Measurements from ENCODE around the gene BTF3L4. TPM values are rescaled to one million over a fixed set of nuclear protein-coding genes. Genes with fewer than 3 reads are reported as not detected.

BTF3L4 gene
- total RNA-seq, 1 experiment from 2014 or later: 65.6 TPM

DNA sequence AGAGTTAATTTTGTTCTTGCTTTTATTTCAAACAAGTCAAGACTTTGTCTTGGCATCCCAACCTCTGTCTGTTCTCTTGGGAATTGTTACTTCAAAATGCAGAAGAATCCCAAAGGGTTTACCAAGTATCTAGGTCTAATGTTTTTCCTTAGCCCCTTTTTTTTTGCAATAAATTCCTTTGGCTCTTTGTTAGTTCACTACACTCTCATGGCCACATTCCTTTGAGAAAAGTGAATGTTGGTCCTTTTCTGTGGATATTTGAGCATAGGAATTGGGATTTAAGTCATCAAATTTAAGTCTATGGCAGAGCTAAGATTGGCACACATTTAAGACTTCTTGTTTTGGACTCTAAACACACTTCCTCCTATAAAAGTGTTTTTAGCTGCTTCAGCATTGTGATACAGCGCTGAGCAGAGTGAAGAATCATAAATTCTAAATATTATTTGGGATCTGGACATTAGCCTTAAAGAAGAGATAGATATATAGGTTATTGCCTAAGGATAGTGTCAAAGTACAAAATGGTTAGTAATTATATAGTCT lies 1.9 kb downstream of the BTF3L4 start:
- H3K4me3 ChIP-seq (ENCODE audit: low read depth in 2 of 2, low read length in 2 of 2): peak overlapping the region; percentile 100
- intact Hi-C loops (cut with micrococcal nuclease; ENCODE audit: unreplicated experiment) (no loop called here), in situ Hi-C loops (cut with HindIII; ENCODE audit: low pct_unique_long_range_greater_than_20kb, low sequenced_read_pairs) (no loop called here)
- CTCF ChIA-PET: no interaction called here
- peaks cover 25% of the 10 kb centered on the region for H3K4me1 ChIP-seq (ENCODE audit: control insufficient read depth, insufficient read depth, low read length)
- DNase-seq (ENCODE audit: low read depth, low spot score): no peak
- H3K9me3 ChIP-seq (ENCODE audit: control insufficient read depth, insufficient read depth, low read depth, low read length): no peaks in the 10 kb centered on the region
- BruUV-seq (replicated peaks): no TSS peak
- TF ChIP-seq TCF7L2 (IDR thresholded peaks at IDR 0.05; ENCODE audit: low read depth, low read length) (no peak), POLR2AphosphoS5 (IDR thresholded peaks at IDR 0.05; ENCODE audit: low read depth, low read length) (no peak)
- TF ChIP-seq, protein P1, sequence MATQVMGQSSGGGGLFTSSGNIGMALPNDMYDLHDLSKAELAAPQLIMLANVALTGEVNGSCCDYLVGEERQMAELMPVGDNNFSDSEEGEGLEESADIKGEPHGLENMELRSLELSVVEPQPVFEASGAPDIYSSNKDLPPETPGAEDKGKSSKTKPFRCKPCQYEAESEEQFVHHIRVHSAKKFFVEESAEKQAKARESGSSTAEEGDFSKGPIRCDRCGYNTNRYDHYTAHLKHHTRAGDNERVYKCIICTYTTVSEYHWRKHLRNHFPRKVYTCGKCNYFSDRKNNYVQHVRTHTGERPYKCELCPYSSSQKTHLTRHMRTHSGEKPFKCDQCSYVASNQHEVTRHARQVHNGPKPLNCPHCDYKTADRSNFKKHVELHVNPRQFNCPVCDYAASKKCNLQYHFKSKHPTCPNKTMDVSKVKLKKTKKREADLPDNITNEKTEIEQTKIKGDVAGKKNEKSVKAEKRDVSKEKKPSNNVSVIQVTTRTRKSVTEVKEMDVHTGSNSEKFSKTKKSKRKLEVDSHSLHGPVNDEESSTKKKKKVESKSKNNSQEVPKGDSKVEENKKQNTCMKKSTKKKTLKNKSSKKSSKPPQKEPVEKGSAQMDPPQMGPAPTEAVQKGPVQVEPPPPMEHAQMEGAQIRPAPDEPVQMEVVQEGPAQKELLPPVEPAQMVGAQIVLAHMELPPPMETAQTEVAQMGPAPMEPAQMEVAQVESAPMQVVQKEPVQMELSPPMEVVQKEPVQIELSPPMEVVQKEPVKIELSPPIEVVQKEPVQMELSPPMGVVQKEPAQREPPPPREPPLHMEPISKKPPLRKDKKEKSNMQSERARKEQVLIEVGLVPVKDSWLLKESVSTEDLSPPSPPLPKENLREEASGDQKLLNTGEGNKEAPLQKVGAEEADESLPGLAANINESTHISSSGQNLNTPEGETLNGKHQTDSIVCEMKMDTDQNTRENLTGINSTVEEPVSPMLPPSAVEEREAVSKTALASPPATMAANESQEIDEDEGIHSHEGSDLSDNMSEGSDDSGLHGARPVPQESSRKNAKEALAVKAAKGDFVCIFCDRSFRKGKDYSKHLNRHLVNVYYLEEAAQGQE (IDR thresholded peaks at IDR 0.05; ENCODE audit: insufficient read depth in 1 of 2, low read depth in 2 of 2, low read length in 1 of 2): no peak
- no peaks in the 10 kb centered on the region for H3K27me3 ChIP-seq (ENCODE audit: control insufficient read depth, insufficient read depth, low read length)
- ATAC-seq: no peak
- peak overlapping the region; percentile 98 for H3K27ac ChIP-seq (ENCODE audit: low read length)
- H3K36me3 ChIP-seq (ENCODE audit: control insufficient read depth, insufficient read depth, low read length): peaks cover 34% of the 10 kb centered on the region
- POLR2A ChIA-PET: no interaction called here

DNA sequence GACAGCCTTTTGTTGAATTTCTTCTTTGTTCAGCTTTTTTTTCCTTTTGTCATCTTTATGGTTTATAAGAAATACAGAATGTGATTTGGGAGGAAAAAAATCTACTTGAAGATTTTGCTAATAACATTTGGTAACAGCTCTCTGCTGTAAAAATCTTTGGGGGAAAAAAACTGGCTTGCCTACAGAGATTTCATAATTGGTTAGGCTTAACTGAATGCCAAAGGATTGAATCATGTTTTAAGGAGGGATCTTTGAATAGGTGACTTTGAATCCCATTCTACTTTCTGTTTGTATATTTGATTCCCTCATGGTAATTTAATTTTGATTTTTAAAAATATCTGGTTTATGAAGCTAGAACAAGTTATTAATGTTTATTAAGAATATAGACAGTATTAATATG lies 3.2 kb downstream of the BTF3L4 start:
- POLR2A ChIA-PET: interaction anchor here (0.5 kb wide), 1 partner anchor 14 kb away, joined by 6 read pairs; no protein-coding TSS in a partner anchor
- in situ Hi-C loops (cut with HindIII; ENCODE audit: low pct_unique_long_range_greater_than_20kb, low sequenced_read_pairs): no loop called here
- intact Hi-C loops (cut with micrococcal nuclease; ENCODE audit: unreplicated experiment): no loop called here
- Histone ChIP-seq H3K36me3 (ENCODE audit: control insufficient read depth, insufficient read depth, low read length) (peaks cover 39% of the 10 kb centered on the region), H3K27ac (ENCODE audit: low read length) (peak overlapping the region; percentile 54; the same call in 1 of the 2 replicates), H3K4me3 (ENCODE audit: low read depth in 2 of 2, low read length in 2 of 2) (no peak overlapping the region), H3K9me3 (ENCODE audit: control insufficient read depth, insufficient read depth, low read depth, low read length) (no peaks in the 10 kb centered on the region), H3K4me1 (ENCODE audit: control insufficient read depth, insufficient read depth, low read length) (peaks cover 18% of the 10 kb centered on the region), H3K27me3 (ENCODE audit: control insufficient read depth, insufficient read depth, low read length) (no peaks in the 10 kb centered on the region)
- DNase-seq (ENCODE audit: low read depth, low spot score) (no peak), ATAC-seq (no peak)
- no TSS peak for BruUV-seq (replicated peaks)
- TF ChIP-seq TCF7L2 (IDR thresholded peaks at IDR 0.05; ENCODE audit: low read depth, low read length): no peak
- TF ChIP-seq, protein P2, sequence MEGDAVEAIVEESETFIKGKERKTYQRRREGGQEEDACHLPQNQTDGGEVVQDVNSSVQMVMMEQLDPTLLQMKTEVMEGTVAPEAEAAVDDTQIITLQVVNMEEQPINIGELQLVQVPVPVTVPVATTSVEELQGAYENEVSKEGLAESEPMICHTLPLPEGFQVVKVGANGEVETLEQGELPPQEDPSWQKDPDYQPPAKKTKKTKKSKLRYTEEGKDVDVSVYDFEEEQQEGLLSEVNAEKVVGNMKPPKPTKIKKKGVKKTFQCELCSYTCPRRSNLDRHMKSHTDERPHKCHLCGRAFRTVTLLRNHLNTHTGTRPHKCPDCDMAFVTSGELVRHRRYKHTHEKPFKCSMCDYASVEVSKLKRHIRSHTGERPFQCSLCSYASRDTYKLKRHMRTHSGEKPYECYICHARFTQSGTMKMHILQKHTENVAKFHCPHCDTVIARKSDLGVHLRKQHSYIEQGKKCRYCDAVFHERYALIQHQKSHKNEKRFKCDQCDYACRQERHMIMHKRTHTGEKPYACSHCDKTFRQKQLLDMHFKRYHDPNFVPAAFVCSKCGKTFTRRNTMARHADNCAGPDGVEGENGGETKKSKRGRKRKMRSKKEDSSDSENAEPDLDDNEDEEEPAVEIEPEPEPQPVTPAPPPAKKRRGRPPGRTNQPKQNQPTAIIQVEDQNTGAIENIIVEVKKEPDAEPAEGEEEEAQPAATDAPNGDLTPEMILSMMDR (IDR thresholded peaks at IDR 0.05): no peak
- no peak for TF ChIP-seq POLR2AphosphoS5 (IDR thresholded peaks at IDR 0.05; ENCODE audit: low read depth, low read length)
- TF ChIP-seq, protein P1 (IDR thresholded peaks at IDR 0.05; ENCODE audit: insufficient read depth in 1 of 2, low read depth in 2 of 2, low read length in 1 of 2): no peak
- no peak for TF ChIP-seq SIN3A (IDR thresholded peaks at IDR 0.05; ENCODE audit: borderline replicate concordance, insufficient read depth, low read depth, low read length)
- CTCF ChIA-PET: no interaction called here
